WTC11 (cell line): ENCODE results near the gene ARL10. TPM values are rescaled to one million over a fixed set of nuclear protein-coding genes. Genes with fewer than 3 reads are reported as not detected.

Experiments used
- ATAC-seq: fragments of 200-7000 bp; cut with Tn5 transposase; 2 replicates; pipeline ENCODE4 v1.10.0; 2021; ENCODE audit warnings: mild to moderate bottlenecking, moderate library complexity
- CTCF ChIA-PET: fragments of 300-600 bp; sonication (Branson Sonifier 250); formaldehyde crosslinking; loops from one replicate; lab custom pipeline; 2021; ENCODE audit warnings: antibody characterized with exemption; lab: Charles Lee
- POLR2A ChIA-PET: fragments of 350-600 bp; sonication (Branson Sonifier 250); formaldehyde crosslinking; loops from one replicate; lab custom pipeline; 2021; ENCODE audit warnings: antibody characterized with exemption; lab: Charles Lee
- DNase-seq: peaks from one replicate; pipeline ENCODE4 v3.0.0; 2021; ENCODE audit warnings: low spot score
- H3K27ac Mint-ChIP-seq: 2 replicates; pipeline ENCODE4 v1.8.0; 2021; ENCODE audit warnings: mixed read lengths
- H3K27me3 Mint-ChIP-seq: 2 replicates; pipeline ENCODE4 v1.8.0; 2021; ENCODE audit warnings: low read depth, mild to moderate bottlenecking, moderate library complexity, mixed read lengths
- H3K36me3 Mint-ChIP-seq: 2 replicates; pipeline ENCODE4 v1.8.0; 2021; ENCODE audit warnings: mixed read lengths
- H3K4me1 Mint-ChIP-seq: 2 replicates; pipeline ENCODE4 v1.8.0; 2022; ENCODE audit warnings: mixed read lengths
- H3K4me3 Mint-ChIP-seq: 2 replicates; pipeline ENCODE4 v1.8.0; 2021; ENCODE audit warnings: mild to moderate bottlenecking, moderate library complexity, mixed read lengths
- H3K9me3 Mint-ChIP-seq: 2 replicates; pipeline ENCODE4 v1.8.0; 2021; ENCODE audit warnings: mixed read lengths
- CREB1 ChIP-seq: sonication (generic); formaldehyde crosslinking; IDR thresholded peaks from 2 replicates; pipeline ENCODE4 v1.8.0; 2023; ENCODE audit warnings: mild to moderate bottlenecking, missing genetic modification reagents
- FOXP4 ChIP-seq: sonication (generic); formaldehyde crosslinking; IDR thresholded peaks from 2 replicates; pipeline ENCODE4 v1.8.0; 2022; ENCODE audit warnings: mild to moderate bottlenecking, missing genetic modification reagents
- HMGXB4 ChIP-seq: sonication (generic); formaldehyde crosslinking; IDR thresholded peaks from 2 replicates; pipeline ENCODE4 v1.8.1; 2023; ENCODE audit warnings: mild to moderate bottlenecking, moderate library complexity, missing genetic modification reagents
- MLX ChIP-seq: sonication (generic); formaldehyde crosslinking; IDR thresholded peaks from 2 replicates; pipeline ENCODE4 v1.8.1; 2023; ENCODE audit warnings: mild to moderate bottlenecking, missing genetic modification reagents, moderate library complexity
- NFYB ChIP-seq: sonication (generic); formaldehyde crosslinking; conservative IDR thresholded peaks from 2 replicates; pipeline ENCODE4 v1.8.0; 2022; ENCODE audit warnings: low read depth, missing genetic modification reagents
- NR3C1 ChIP-seq: sonication (generic); formaldehyde crosslinking; conservative IDR thresholded peaks from 2 replicates; pipeline ENCODE4 v1.8.1; 2023; ENCODE audit warnings: low read depth, mild to moderate bottlenecking, missing genetic modification reagents
- PRDM15 ChIP-seq: sonication (generic); formaldehyde crosslinking; IDR thresholded peaks from 2 replicates; pipeline ENCODE4 v1.8.0; 2022; ENCODE audit warnings: missing genetic modification reagents
- PRRX2 ChIP-seq: fragments of 250-450 bp; sonication (Bioruptor Pico); IDR thresholded peaks from 2 replicates; pipeline ENCODE4 v1.8.0; 2021; ENCODE audit warnings: mild to moderate bottlenecking
- SOX15 ChIP-seq: fragments of 250-450 bp; sonication (Bioruptor Pico); IDR thresholded peaks from 2 replicates; pipeline ENCODE4 v1.9.0; 2021; ENCODE audit warnings: mild to moderate bottlenecking
- STAT6 ChIP-seq: sonication (generic); formaldehyde crosslinking; conservative IDR thresholded peaks from 2 replicates; pipeline ENCODE4 v1.8.1; 2023; ENCODE audit warnings: mild to moderate bottlenecking, low read depth, missing genetic modification reagents, moderate library complexity
- TP53 ChIP-seq: sonication (generic); formaldehyde crosslinking; IDR thresholded peaks from 2 replicates; pipeline ENCODE4 v1.8.1; 2023; ENCODE audit warnings: mild to moderate bottlenecking, missing genetic modification reagents
- USF1 ChIP-seq: sonication (generic); formaldehyde crosslinking; IDR thresholded peaks from 2 replicates; pipeline ENCODE4 v1.8.0; 2022; ENCODE audit warnings: mild to moderate bottlenecking, missing genetic modification reagents
- ZBTB43 ChIP-seq: sonication (generic); formaldehyde crosslinking; IDR thresholded peaks from 2 replicates; pipeline ENCODE4 v1.8.1; 2023; ENCODE audit warnings: mild to moderate bottlenecking, missing genetic modification reagents
- ZNF232 ChIP-seq: sonication (generic); formaldehyde crosslinking; IDR thresholded peaks from 2 replicates; pipeline ENCODE4 v1.8.0; 2022; ENCODE audit warnings: mild to moderate bottlenecking, missing genetic modification reagents
- ZNF263 ChIP-seq: sonication (generic); formaldehyde crosslinking; IDR thresholded peaks from 2 replicates; pipeline ENCODE4 v1.8.1; 2022; ENCODE audit warnings: low read depth, mild to moderate bottlenecking, moderate library complexity, missing genetic modification reagents
- ZNF416 ChIP-seq: fragments of 250-450 bp; sonication (Bioruptor Pico); IDR thresholded peaks from 2 replicates; pipeline ENCODE4 v1.9.0; 2021; ENCODE audit warnings: mild to moderate bottlenecking, inconsistent platforms
- ZNF512 ChIP-seq: sonication (generic); formaldehyde crosslinking; IDR thresholded peaks from 2 replicates; pipeline ENCODE4 v1.8.1; 2022; ENCODE audit warnings: missing genetic modification reagents, borderline replicate concordance
- ZSCAN18 ChIP-seq: fragments of 250-450 bp; sonication (Bioruptor Pico); IDR thresholded peaks from 2 replicates; pipeline ENCODE4 v2.1.2; 2022; ENCODE audit warnings: mild to moderate bottlenecking, moderate library complexity
- total RNA-seq: library from RNA; stranded (reverse); gene quantifications from 3 replicates; pipeline ENCODE4 v1.2.3, GENCODE V29; 2021

ARL10 gene
- total RNA-seq, 1 experiment from 2014 or later = 6.8 TPM

- ChIA-PET CTCF (interaction anchor here (1.0 to 2.6 kb wide), 5 partner anchors 16 to 660 kb away, joined by 3 to 12 read pairs (median 8); partner anchors contain the start of genes CLTB, FAF2 and RNF44), POLR2A (interaction anchor here (2.0 kb wide), 1 partner anchor 147 kb away, joined by 5 read pairs; the partner anchor contains the start of gene RNF44)
- Mint-ChIP-seq H3K9me3 (no peaks in the 10 kb centered on the region), H3K36me3 (peaks cover 21% of the 10 kb centered on the region), H3K4me1 (peaks cover 19% of the 10 kb centered on the region), H3K4me3 (peak overlapping the region; percentile 99), H3K27ac (peak overlapping the region; percentile 97), H3K27me3 (no peaks in the 10 kb centered on the region; the same call in 1 of the 2 replicates)
- peak; percentile 11 for ATAC-seq
- no peak for DNase-seq
- no peak for TF ChIP-seq CREB1 (CRISPR knock-in tag)
- no peak for TF ChIP-seq USF1 (CRISPR knock-in tag)
- peak; percentile 73; the same call in 1 of the 2 replicates for TF ChIP-seq HMGXB4
- no peak for TF ChIP-seq ZSCAN18 (CRISPR knock-in tag)
- TF ChIP-seq STAT6 (CRISPR knock-in tag) = no peak
- no peak for TF ChIP-seq MLX (CRISPR knock-in tag)
- 0 out of 2 replicates have a peak, but pooled peaks have one; percentile 1 for TF ChIP-seq ZNF416 (CRISPR knock-in tag)
- TF ChIP-seq NR3C1 (CRISPR knock-in tag) = no peak
- peak; percentile 51 for TF ChIP-seq PRDM15 (CRISPR knock-in tag)
- peak; percentile 46; the same call in 1 of the 2 replicates for TF ChIP-seq NFYB (CRISPR knock-in tag)
- TF ChIP-seq ZNF263 = peak; percentile 90
- TF ChIP-seq FOXP4 (CRISPR knock-in tag) = no peak
- TF ChIP-seq TP53 (CRISPR knock-in tag) = no peak
- 0 out of 2 replicates have a peak, but pooled peaks have one; percentile 20 for TF ChIP-seq ZBTB43
- 0 out of 2 replicates have a peak, but pooled peaks have one; percentile 51 for TF ChIP-seq ZNF232 (CRISPR knock-in tag)
- TF ChIP-seq PRRX2 = no peak
- TF ChIP-seq SOX15 = no peak
- TF ChIP-seq ZNF512 (CRISPR knock-in tag) = no peak
Observed at GRCh38 chr5:176389135-176390123, 24.1 kb downstream of the ARL10 start.
